ENCODE data around the gene TECPR2. TPM values are rescaled to one million over a fixed set of nuclear protein-coding genes. Genes with fewer than 3 reads are reported as not detected.

Gene TECPR2
- total and polyA plus RNA-seq, 2 of the 13 experiments (the other 11 are each of a cell fraction or from before 2014, with no cell fraction given) = 3.5 to 5.7 TPM

- TF ChIP-seq ZNF274 (CRISPR knock-in tag; IDR thresholded peaks at IDR 0.05) (0 out of 2 replicates have a peak, but pooled peaks have one; percentile 7), PATZ1 (CRISPR knock-in tag; IDR thresholded peaks at IDR 0.05) (peak; percentile 47; the same call in 1 of the 2 replicates), RBM22 (optimal IDR thresholded peaks at IDR 0.05; ENCODE audit: low read length) (peak; percentile 77), MAZ (IDR thresholded peaks at IDR 0.05; ENCODE audit: borderline replicate concordance, low read depth, low read length) (peak; percentile 81), MAZ (CRISPR knock-in tag; IDR thresholded peaks at IDR 0.05; ENCODE audit: low read depth) (0 out of 2 replicates have a peak, but pooled peaks have one; percentile 37), RFX3 (CRISPR knock-in tag; IDR thresholded peaks at IDR 0.05) (peak; percentile 85), TFDP2 (CRISPR knock-in tag; IDR thresholded peaks at IDR 0.05) (0 out of 2 replicates have a peak, but pooled peaks have one; percentile 35), ZNF597 (CRISPR knock-in tag; IDR thresholded peaks at IDR 0.05) (no peak), TOE1 (CRISPR knock-in tag; IDR thresholded peaks at IDR 0.05) (no peak; the same call in 1 of the 2 replicates), KMT2A (CRISPR knock-in tag; IDR thresholded peaks at IDR 0.05) (peak; percentile 82), SUZ12 (IDR thresholded peaks at IDR 0.05; ENCODE audit: low read depth, low read length) (peak; percentile 24; the same call in 1 of the 2 replicates), ELF1 (CRISPR knock-in tag; IDR thresholded peaks at IDR 0.05) (0 out of 2 replicates have a peak, but pooled peaks have one; percentile 29), NFYB (CRISPR knock-in tag; IDR thresholded peaks at IDR 0.05) (0 out of 2 replicates have a peak, but pooled peaks have one; percentile 7), ZNF577 (CRISPR knock-in tag; IDR thresholded peaks at IDR 0.05; ENCODE audit: borderline replicate concordance, low read depth) (0 out of 2 replicates have a peak, but pooled peaks have one; percentile 47), KLF13 (CRISPR knock-in tag; IDR thresholded peaks at IDR 0.05) (no peak), ZNF235 (CRISPR knock-in tag; IDR thresholded peaks at IDR 0.05; ENCODE audit: borderline replicate concordance) (0 out of 2 replicates have a peak, but pooled peaks have one; percentile 23), GLI4 (CRISPR knock-in tag; IDR thresholded peaks at IDR 0.05; ENCODE audit: borderline replicate concordance) (no peak)
Measured at GRCh38 chr14:102362545-102363181, at the start of gene TECPR2, which contains the start of gene CINP (continued).
